ENCODE measurements around the gene MYL6.
"Not testable (repeated sequence)": the region's sequence is repeated elsewhere in the genome, so short reads cannot be mapped to it uniquely, and the experiment has no call there.

The MYL6 gene

GRCh38 chr12:56188778-56189098 is 30.6 kb downstream of the MYL6 start:
- H3K9me3 ChIP-seq, result no peaks in the 10 kb centered on the region
- peak overlapping the region; percentile 90 for H3K4me3 ChIP-seq
- H3K4me1 ChIP-seq, result peaks cover 29% of the 10 kb centered on the region
- H4K20me1 ChIP-seq, result peaks cover 32% of the 10 kb centered on the region
- H3K4me2 ChIP-seq, result peak overlapping the region; percentile 88
- H3K9ac ChIP-seq, result peak overlapping the region; percentile 96
- no peaks in the 10 kb centered on the region for H3K27me3 ChIP-seq
- peak overlapping the region; percentile 89 for H3K27ac ChIP-seq
- peaks cover 38% of the 10 kb centered on the region for H3K36me3 ChIP-seq
- TF ChIP-seq Cebpa-rat (IDR thresholded peaks at IDR 0.05), result no peak

GRCh38 chr12:56189099-56189917 is 31.1 kb downstream of the MYL6 start, which contains the start of gene SMARCC2:
Gene SMARCC2 (minus strand): TSS chr12:56189483. CDS start chr12:56189461, 22 bp downstream.
- no peak for TF ChIP-seq Cebpa-rat (IDR thresholded peaks at IDR 0.05)
- Histone ChIP-seq H3K27ac (peak within 1 kb of the TSS; percentile 89), H3K27me3 (no peaks in the 10 kb centered on the region), H3K36me3 (peaks cover 32% of the 10 kb centered on the region), H3K4me1 (peaks cover 29% of the 10 kb centered on the region), H3K9me3 (no peaks in the 10 kb centered on the region), H3K9ac (peak within 1 kb of the TSS; percentile 96), H3K4me3 (peak within 1 kb of the TSS; percentile 90), H3K4me2 (peak within 1 kb of the TSS; percentile 88), H4K20me1 (peaks cover 26% of the 10 kb centered on the region; the same call in 1 of the 2 replicates)

GRCh38 chr12:56189918-56190694 is 31.9 kb downstream of the MYL6 start:
- Histone ChIP-seq H3K4me1 (peaks cover 29% of the 10 kb centered on the region), H3K27ac (peak overlapping the region; percentile 89), H3K9ac (peak overlapping the region; percentile 96), H3K4me2 (peak overlapping the region; percentile 87), H4K20me1 (peaks cover 19% of the 10 kb centered on the region; the same call in 1 of the 2 replicates), H3K36me3 (peaks cover 24% of the 10 kb centered on the region), H3K9me3 (no peaks in the 10 kb centered on the region), H3K4me3 (peak overlapping the region; percentile 90), H3K27me3 (no peaks in the 10 kb centered on the region)
- no peak for TF ChIP-seq Cebpa-rat (IDR thresholded peaks at IDR 0.05)

- Histone ChIP-seq H3K27ac (peak overlapping the region; percentile 89; the same call in 1 of the 2 replicates), H3K27me3 (no peaks in the 10 kb centered on the region), H3K4me3 (peak overlapping the region; percentile 90), H3K9me3 (no peaks in the 10 kb centered on the region), H3K36me3 (peaks cover 18% of the 10 kb centered on the region), H3K4me1 (peaks cover 29% of the 10 kb centered on the region), H4K20me1 (peaks cover 19% of the 10 kb centered on the region; the same call in 1 of the 2 replicates), H3K9ac (peak overlapping the region; percentile 96), H3K4me2 (peak overlapping the region; percentile 87)
- no peak for TF ChIP-seq Cebpa-rat (IDR thresholded peaks at IDR 0.05)
Observed at GRCh38 chr12:56190695-56191155, 32.6 kb downstream of the MYL6 start.

- Histone ChIP-seq H3K27ac (no peak overlapping the region), H4K20me1 (peaks cover 7% of the 10 kb centered on the region; the same call in 1 of the 2 replicates), H3K9me3 (no peaks in the 10 kb centered on the region), H3K36me3 (no peaks in the 10 kb centered on the region), H3K27me3 (no peaks in the 10 kb centered on the region), H3K4me3 (no peak overlapping the region), H3K4me1 (peaks cover 18% of the 10 kb centered on the region), H3K4me2 (no peak overlapping the region), H3K9ac (no peak overlapping the region)
- TF ChIP-seq Cebpa-rat (IDR thresholded peaks at IDR 0.05), result no peak
Observed at GRCh38 chr12:56192582-56192981, 34.4 kb downstream of the MYL6 start.

- Histone ChIP-seq H3K4me3 (no peak overlapping the region), H3K4me2 (no peak overlapping the region), H3K27ac (no peak overlapping the region), H4K20me1 (peaks cover 2% of the 10 kb centered on the region; the same call in 1 of the 2 replicates), H3K9ac (no peak overlapping the region), H3K27me3 (no peaks in the 10 kb centered on the region), H3K9me3 (no peaks in the 10 kb centered on the region), H3K4me1 (peaks cover 13% of the 10 kb centered on the region), H3K36me3 (no peaks in the 10 kb centered on the region)
- no peak for TF ChIP-seq Cebpa-rat (IDR thresholded peaks at IDR 0.05)
Observed at GRCh38 chr12:56193025-56193578, 34.9 kb downstream of the MYL6 start.

- not testable (repeated sequence) for H3K4me2 ChIP-seq, H3K27me3 ChIP-seq, H3K9me3 ChIP-seq, H3K4me1 ChIP-seq, H3K27ac ChIP-seq, H3K9ac ChIP-seq, H4K20me1 ChIP-seq, H3K36me3 ChIP-seq, H3K4me3 ChIP-seq
Observed at GRCh38 chr12:56196818-56197550, 38.8 kb downstream of the MYL6 start.

- no peaks in the 10 kb centered on the region for H3K36me3 ChIP-seq
- no peaks in the 10 kb centered on the region for H3K4me1 ChIP-seq
- H3K4me2 ChIP-seq, result no peak overlapping the region
- no peak overlapping the region for H3K4me3 ChIP-seq
- H4K20me1 ChIP-seq, result no peaks in the 10 kb centered on the region
- no peaks in the 10 kb centered on the region for H3K27me3 ChIP-seq
- no peak overlapping the region for H3K27ac ChIP-seq
- H3K9me3 ChIP-seq, result no peaks in the 10 kb centered on the region
- no peak overlapping the region for H3K9ac ChIP-seq
- no peak for TF ChIP-seq Cebpa-rat (IDR thresholded peaks at IDR 0.05)
Observed at GRCh38 chr12:56197921-56198635, 39.9 kb downstream of the MYL6 start.

GRCh38 chr12:56198836-56199235 is 40.7 kb downstream of the MYL6 start:
- Histone ChIP-seq H3K4me1 (no peaks in the 10 kb centered on the region), H3K36me3 (peaks cover under 1% of the 10 kb centered on the region; the same call in 1 of the 2 replicates), H3K4me2 (no peak overlapping the region), H3K9me3 (no peaks in the 10 kb centered on the region), H3K9ac (no peak overlapping the region), H3K27ac (no peak overlapping the region), H3K4me3 (no peak overlapping the region), H4K20me1 (no peaks in the 10 kb centered on the region), H3K27me3 (no peaks in the 10 kb centered on the region)
- TF ChIP-seq Cebpa-rat (IDR thresholded peaks at IDR 0.05), result no peak

Measured in BLaER1 (cell line).